Aorta (tissue), 5 donors: Measurements from ENCODE around the gene RALGDS. TPM values are rescaled to one million over a fixed set of nuclear protein-coding genes. Genes with fewer than 3 reads are reported as not detected.
"Not testable (repeated sequence)": the region's sequence is repeated elsewhere in the genome, so short reads cannot be mapped to it uniquely, and the experiment has no call there.

Source experiments
- ATAC-seq: fragments of 200-7000 bp; cut with Tn5 transposase; one replicate; pipeline ENCODE4 v1.9.1; 2022; ENCODE audit warnings: moderate library complexity; ENCODE audit not compliant: low FRiP score
- DNase-seq, 2 donors: peaks; one replicate each; pipeline ENCODE4 v3.0.0-alpha.2; 2020
- H3K27ac ChIP-seq, 2 donors: one replicate each; pipeline ENCODE4 v1.5.1; 2013; ENCODE audit warnings: low read length in 2 of 2, mild to moderate bottlenecking in 2 of 2, moderate library complexity in 2 of 2, control low read depth in 1 of 2, inconsistent platforms in 1 of 2, low read depth in 1 of 2
- H3K27me3 ChIP-seq, 2 donors: one replicate each; pipeline ENCODE4 v1.6.1; 2013; ENCODE audit warnings: control low read depth in 1 of 2, low read length in 1 of 2, mild to moderate bottlenecking in 1 of 2, moderate library complexity in 1 of 2; ENCODE audit not compliant: insufficient read depth in 2 of 2, control insufficient read depth in 1 of 2
- H3K36me3 ChIP-seq, 2 donors: one replicate each; pipeline ENCODE4 v1.6.1; 2013; ENCODE audit warnings: control low read depth in 1 of 2, low read length in 1 of 2, mild to moderate bottlenecking in 1 of 2; ENCODE audit not compliant: insufficient read depth in 2 of 2, control insufficient read depth in 1 of 2
- H3K4me1 ChIP-seq, 2 donors: one replicate each; pipeline ENCODE4 v1.6.1; 2013; ENCODE audit warnings: low read length in 2 of 2, control low read depth in 1 of 2, mild to moderate bottlenecking in 1 of 2, moderate library complexity in 1 of 2; ENCODE audit not compliant: insufficient read depth in 2 of 2, control insufficient read depth in 1 of 2
- H3K4me3 ChIP-seq, 2 donors: one replicate each; pipeline ENCODE4 v1.5.1; 2013; ENCODE audit warnings: low read length in 2 of 2, control low read depth in 1 of 2, mild to moderate bottlenecking in 1 of 2
- H3K9me3 ChIP-seq: one replicate; pipeline ENCODE4 v1.6.1; 2013; ENCODE audit warnings: mild to moderate bottlenecking, low read length; ENCODE audit not compliant: control insufficient read depth
- WGBS, 2 donors: extraction: QIAGEN DNeasy Blood & Tissue Kit; methylation state at CpG; one replicate each; pipeline ENCODE4 v1.1.7; 2013; 5-methylcytosine and 5-hydroxymethylcytosine counted together
- intact Hi-C, 2 donors: fragments of 100-400 bp; cut with DNase I; formaldehyde crosslinking; loops; one replicate each; pipeline versions ENCODE4 v1.14.2 to v1.15.0; 2022
- polyA plus RNA-seq, 2 donors: library from polyadenylated mRNA; stranded (reverse); fragments of 200-250 nt; gene quantifications; one replicate each; pipeline ENCODE4 v1.2.3, GENCODE V29; 2013
- total RNA-seq, 2 donors: library from RNA; stranded (reverse); fragmentation: NEBNext Ultra II Directional; extraction: Animal tissue kit (Norgen Biotek cat#: 25700); gene quantifications; one replicate each; pipeline ENCODE4 v1.2.1, GENCODE V29; 2021
- donor health status: healthy with polysubstance abuse.
- donor health status: Bipolar disorder and iron deficiency.
- donor health status: DM: no; HTN: no; CAD: no.
- donor health status: DM: no; HTN: no; CAD: no.
- donor health status: DM: yes; HTN: yes; CAD: no.

Gene RALGDS
- total and polyA plus RNA-seq, 4 donors: 19.4 to 61.2 (median 26.4) TPM

GRCh38 chr9:133094351-133094750, 26.7 kb downstream of the RALGDS start:
- H3K4me3 ChIP-seq, H3K4me1 ChIP-seq, DNase-seq, H3K36me3 ChIP-seq, H3K27ac ChIP-seq, H3K27me3 ChIP-seq, H3K9me3 ChIP-seq, ATAC-seq, intact Hi-C loops: not testable (repeated sequence)
- 76 to 77% methylated on average over 4 of the region's 4 CpGs for WGBS, 2 donors

- intact Hi-C loops: no loop called here
- Histone ChIP-seq H3K27ac (no peak overlapping the region), H3K9me3 (no peaks in the 10 kb centered on the region), H3K4me1 (no peaks in the 10 kb centered on the region), H3K27me3 (no peaks in the 10 kb centered on the region), H3K4me3 (no peak overlapping the region), H3K36me3 (no peaks in the 10 kb centered on the region)
- WGBS, 2 donors: 66 to 76% methylated on average over 11 of the region's 11 CpGs
- DNase-seq: no peak
- no peak for ATAC-seq
These were observed 30.2 kb downstream of the RALGDS start for GRCh38 chr9:133090752-133091385.

- intact Hi-C loops: no loop called here
- no peak for ATAC-seq
These were observed 30.9 kb downstream of the RALGDS start for GRCh38 chr9:133090187-133090586.

GRCh38 chr9:133089271-133089671, 31.8 kb downstream of the RALGDS start:
- no peaks in the 10 kb centered on the region for H3K4me1 ChIP-seq
- no peaks in the 10 kb centered on the region for H3K9me3 ChIP-seq
- H3K27ac ChIP-seq: no peak overlapping the region
- no peaks in the 10 kb centered on the region for H3K36me3 ChIP-seq
- no peak for DNase-seq
- H3K27me3 ChIP-seq: no peaks in the 10 kb centered on the region
- intact Hi-C loops: no loop called here
- no peak for ATAC-seq
- 85 to 88% methylated on average over 6 of the region's 6 CpGs for WGBS, 2 donors
- no peak overlapping the region for H3K4me3 ChIP-seq

More at GRCh38 chr9:133090187-133090586, 30.9 kb downstream of the RALGDS start:
- H3K27me3 ChIP-seq: no peaks in the 10 kb centered on the region
- no peaks in the 10 kb centered on the region for H3K4me1 ChIP-seq
- no peaks in the 10 kb centered on the region for H3K9me3 ChIP-seq
- 62 to 81% methylated on average over 5 to 6 of the region's 6 CpGs for WGBS, 2 donors
- DNase-seq: no peak
- H3K27ac ChIP-seq: no peak overlapping the region
- no peaks in the 10 kb centered on the region for H3K36me3 ChIP-seq
- H3K4me3 ChIP-seq: no peak overlapping the region

- 85 to 92% methylated on average over 7 of the region's 7 CpGs for WGBS, 2 donors
- ATAC-seq (no peak), DNase-seq (no peak)
- Histone ChIP-seq H3K4me1 (no peaks in the 10 kb centered on the region), H3K36me3 (no peaks in the 10 kb centered on the region), H3K27me3 (no peaks in the 10 kb centered on the region), H3K4me3 (no peak overlapping the region), H3K9me3 (no peaks in the 10 kb centered on the region), H3K27ac (no peak overlapping the region)
- intact Hi-C loops: no loop called here
These were observed 32.3 kb downstream of the RALGDS start for GRCh38 chr9:133088756-133089155.

GRCh38 chr9:133088146-133088750, 32.8 kb downstream of the RALGDS start:
- ATAC-seq (no peak), DNase-seq (no peak)
- H3K36me3 ChIP-seq: no peaks in the 10 kb centered on the region
- 92 to 94% methylated on average over 10 of the region's 10 CpGs for WGBS, 2 donors
- no peak overlapping the region for H3K4me3 ChIP-seq
- H3K4me1 ChIP-seq: no peaks in the 10 kb centered on the region
- no peaks in the 10 kb centered on the region for H3K9me3 ChIP-seq
- H3K27me3 ChIP-seq: no peaks in the 10 kb centered on the region
- no peak overlapping the region for H3K27ac ChIP-seq
- intact Hi-C loops: no loop called here

GRCh38 chr9:133087429-133088145, 33.5 kb downstream of the RALGDS start:
- Histone ChIP-seq H3K27me3 (no peaks in the 10 kb centered on the region), H3K36me3 (no peaks in the 10 kb centered on the region), H3K27ac (no peak overlapping the region), H3K9me3 (no peaks in the 10 kb centered on the region), H3K4me3 (no peak overlapping the region), H3K4me1 (no peaks in the 10 kb centered on the region)
- no peak for DNase-seq
- ATAC-seq: no peak
- intact Hi-C loops: no loop called here
- WGBS, 2 donors: 40 to 55% methylated on average over 7 of the region's 7 CpGs

- DNase-seq (no peak), ATAC-seq (no peak)
- H3K9me3 ChIP-seq: no peaks in the 10 kb centered on the region
- no peaks in the 10 kb centered on the region for H3K36me3 ChIP-seq
- intact Hi-C loops: no loop called here
- H3K4me3 ChIP-seq: no peak overlapping the region
- no peaks in the 10 kb centered on the region for H3K4me1 ChIP-seq
- no peak overlapping the region for H3K27ac ChIP-seq
- 76 to 85% methylated on average over 15 of the region's 15 CpGs for WGBS, 2 donors
- no peaks in the 10 kb centered on the region for H3K27me3 ChIP-seq
These were observed 34.1 kb downstream of the RALGDS start for GRCh38 chr9:133086894-133087293.
